Endothelial cell (in vitro differentiated cells): ENCODE measurements around the gene CD3E. TPM values are rescaled to one million over a fixed set of nuclear protein-coding genes. Genes with fewer than 3 reads are reported as not detected.

ENCODE experiments used
- DNase-seq: peaks from one replicate; pipeline ENCODE4 v3.0.0; 2021; ENCODE audit warnings: low spot score
- H3K27ac Mint-ChIP-seq: one replicate; pipeline ENCODE4 v1.8.0; 2021; ENCODE audit warnings: mixed read lengths, inconsistent platforms; ENCODE audit not compliant: unreplicated experiment
- H3K27me3 Mint-ChIP-seq: one replicate; pipeline ENCODE4 v1.8.0; 2021; ENCODE audit warnings: mild to moderate bottlenecking, moderate library complexity, mixed read lengths, inconsistent platforms; ENCODE audit not compliant: unreplicated experiment
- H3K36me3 Mint-ChIP-seq: one replicate; pipeline ENCODE4 v1.8.0; 2021; ENCODE audit warnings: mild to moderate bottlenecking, low read depth, mixed read lengths, inconsistent platforms; ENCODE audit not compliant: unreplicated experiment
- H3K4me1 Mint-ChIP-seq: one replicate; pipeline ENCODE4 v1.8.0; 2021; ENCODE audit warnings: mild to moderate bottlenecking, mixed read lengths, inconsistent platforms; ENCODE audit not compliant: unreplicated experiment
- H3K4me3 Mint-ChIP-seq: one replicate; pipeline ENCODE4 v1.8.0; 2021; ENCODE audit warnings: mild to moderate bottlenecking, mixed read lengths, inconsistent platforms; ENCODE audit not compliant: unreplicated experiment
- H3K9me3 Mint-ChIP-seq: one replicate; pipeline ENCODE4 v1.8.0; 2021; ENCODE audit warnings: mixed read lengths, inconsistent platforms; ENCODE audit not compliant: unreplicated experiment
- CTCF ChIP-seq: fragments of 200-600 bp; sonication (generic); IDR thresholded peaks from one replicate; pipeline ENCODE4 v1.5.0; 2021; ENCODE audit warnings: antibody characterized with exemption; ENCODE audit not compliant: unreplicated experiment
- long read RNA-seq: library from polyadenylated mRNA; unstranded; transcript quantifications from one replicate; pipeline ENCODE4 v2.0.0, GENCODE V29; 2020; ENCODE audit not compliant: unreplicated experiment
- total RNA-seq: library from RNA; stranded (reverse); fragmentation: NEBNext Ultra II Directional; extraction: Animal tissue kit (Norgen Biotek cat#: 25700); gene quantifications from one replicate; pipeline ENCODE4 v1.2.1, GENCODE V29; 2021; ENCODE audit not compliant: unreplicated experiment

CD3E gene
- total RNA-seq: not detected
- long read RNA-seq: 0 reads

GRCh38 chr11:118304568-118305248, at the start of gene CD3E:
Gene CD3E, plus strand, starts transcription at chr11:118304730. Its CDS starts 223 bp downstream, at chr11:118304953.
- peaks cover 9% of the 10 kb centered on the region for H3K4me1 Mint-ChIP-seq
- H3K9me3 Mint-ChIP-seq: no peaks in the 10 kb centered on the region
- no peak within 1 kb of the TSS for H3K27ac Mint-ChIP-seq
- no peaks in the 10 kb centered on the region for H3K36me3 Mint-ChIP-seq
- DNase-seq: no peak
- TF ChIP-seq CTCF: no peak
- no peaks in the 10 kb centered on the region for H3K27me3 Mint-ChIP-seq
- no peak within 1 kb of the TSS for H3K4me3 Mint-ChIP-seq

GRCh38 chr11:118258410-118258809, 46.1 kb upstream of the CD3E start:
- Mint-ChIP-seq H3K27ac (no peak overlapping the region), H3K36me3 (no peaks in the 10 kb centered on the region), H3K4me1 (no peaks in the 10 kb centered on the region), H3K9me3 (no peaks in the 10 kb centered on the region), H3K27me3 (no peaks in the 10 kb centered on the region), H3K4me3 (no peak overlapping the region)
- DNase-seq: no peak
- TF ChIP-seq CTCF: peak; percentile 32

GRCh38 chr11:118259138-118259537, 45.4 kb upstream of the CD3E start:
- no peak for TF ChIP-seq CTCF
- H3K4me1 Mint-ChIP-seq: peaks cover under 1% of the 10 kb centered on the region
- H3K36me3 Mint-ChIP-seq: no peaks in the 10 kb centered on the region
- no peaks in the 10 kb centered on the region for H3K9me3 Mint-ChIP-seq
- no peak overlapping the region for H3K27ac Mint-ChIP-seq
- no peak overlapping the region for H3K4me3 Mint-ChIP-seq
- no peak for DNase-seq
- peaks cover 3% of the 10 kb centered on the region for H3K27me3 Mint-ChIP-seq

- no peak for DNase-seq
- Mint-ChIP-seq H3K27me3 (peaks cover 4% of the 10 kb centered on the region), H3K4me3 (no peak overlapping the region)
Measured at GRCh38 chr11:118260353-118260752, 44.2 kb upstream of the CD3E start.

More at GRCh38 chr11:118260353-118260752, 44.2 kb upstream of the CD3E start:
- no peak overlapping the region for H3K27ac Mint-ChIP-seq
- no peak for TF ChIP-seq CTCF
- H3K4me1 Mint-ChIP-seq: peaks cover 4% of the 10 kb centered on the region
- H3K9me3 Mint-ChIP-seq: no peaks in the 10 kb centered on the region
- H3K36me3 Mint-ChIP-seq: no peaks in the 10 kb centered on the region
